Osteoblast (primary cell): Measurements from ENCODE around the gene RPL10. TPM values are rescaled to one million over a fixed set of nuclear protein-coding genes. Genes with fewer than 3 reads are reported as not detected.

ENCODE experiments used
- DNase-seq: peaks from one replicate; pipeline ENCODE4 v3.0.0; 2011; ENCODE audit warnings: low spot score, mixed read lengths; ENCODE audit not compliant: insufficient read length; ENCODE audit errors: missing footprints
- H2AFZ ChIP-seq: 2 replicates; pipeline ENCODE4 v1.6.0; 2011; ENCODE audit warnings: mild to moderate bottlenecking, low read length
- H3K27ac ChIP-seq: 2 replicates; pipeline ENCODE4 v1.5.1; 2011; ENCODE audit warnings: mild to moderate bottlenecking, low read depth, low read length, moderate library complexity
- H3K27me3 ChIP-seq: 2 replicates; pipeline ENCODE4 v1.6.0; 2012; ENCODE audit warnings: mild to moderate bottlenecking, control low read depth, inconsistent platforms, low read length, moderate library complexity; ENCODE audit not compliant: insufficient read depth
- H3K36me3 ChIP-seq: 2 replicates; pipeline ENCODE4 v1.5.1; 2011; ENCODE audit warnings: mild to moderate bottlenecking, low read length, control low read depth, moderate library complexity; ENCODE audit not compliant: insufficient read depth
- H3K4me1 ChIP-seq: 2 replicates; pipeline ENCODE4 v1.5.1; 2011; ENCODE audit warnings: mild to moderate bottlenecking, low read length, control low read depth, moderate library complexity; ENCODE audit not compliant: insufficient read depth
- H3K4me2 ChIP-seq: 2 replicates; pipeline ENCODE4 v1.6.0; 2011; ENCODE audit warnings: mild to moderate bottlenecking, low read length; ENCODE audit not compliant: insufficient read depth
- H3K4me3 ChIP-seq: fragments of 200-600 bp; sonication (generic); 3 replicates; pipeline ENCODE4 v1.5.1; 2012; ENCODE audit warnings: mild to moderate bottlenecking, low read length, inconsistent platforms; ENCODE audit not compliant: insufficient read depth
- H3K79me2 ChIP-seq: 2 replicates; pipeline ENCODE4 v1.6.0; 2012; ENCODE audit warnings: mild to moderate bottlenecking, low read length, control low read depth, inconsistent platforms; ENCODE audit not compliant: insufficient read depth
- H3K9me3 ChIP-seq: 2 replicates; pipeline ENCODE4 v1.5.1; 2011; ENCODE audit warnings: low read depth, low read length, control low read depth
- H4K20me1 ChIP-seq: 2 replicates; pipeline ENCODE4 v1.6.0; 2012; ENCODE audit warnings: mild to moderate bottlenecking, low read length, control low read depth; ENCODE audit not compliant: insufficient read depth
- total RNA-seq: library from RNA; depleted of rRNA; stranded (reverse); fragments of >200 nt; gene quantifications from 2 replicates; pipeline ENCODE4 v1.2.3, GENCODE V29; 2012
- TF ChIP-seq, protein P1 (sequence below): IDR thresholded peaks from 2 replicates; pipeline ENCODE4 v1.5.1; 2011; ENCODE audit warnings: mild to moderate bottlenecking, low read depth, low read length, moderate library complexity; ENCODE audit errors: extremely low read depth

The RPL10 gene
- total RNA-seq, 1 donor = 2,517 TPM

- no peak overlapping the region for H3K27ac ChIP-seq
- peaks cover 6% of the 10 kb centered on the region for H4K20me1 ChIP-seq
- H3K4me1 ChIP-seq = peaks cover 7% of the 10 kb centered on the region
- H2AFZ ChIP-seq = no peak overlapping the region
- no peak for DNase-seq
- H3K36me3 ChIP-seq = no peaks in the 10 kb centered on the region
- H3K9me3 ChIP-seq = no peaks in the 10 kb centered on the region
- no peaks in the 10 kb centered on the region for H3K27me3 ChIP-seq
- no peak overlapping the region for H3K4me3 ChIP-seq
- TF ChIP-seq, protein P1, sequence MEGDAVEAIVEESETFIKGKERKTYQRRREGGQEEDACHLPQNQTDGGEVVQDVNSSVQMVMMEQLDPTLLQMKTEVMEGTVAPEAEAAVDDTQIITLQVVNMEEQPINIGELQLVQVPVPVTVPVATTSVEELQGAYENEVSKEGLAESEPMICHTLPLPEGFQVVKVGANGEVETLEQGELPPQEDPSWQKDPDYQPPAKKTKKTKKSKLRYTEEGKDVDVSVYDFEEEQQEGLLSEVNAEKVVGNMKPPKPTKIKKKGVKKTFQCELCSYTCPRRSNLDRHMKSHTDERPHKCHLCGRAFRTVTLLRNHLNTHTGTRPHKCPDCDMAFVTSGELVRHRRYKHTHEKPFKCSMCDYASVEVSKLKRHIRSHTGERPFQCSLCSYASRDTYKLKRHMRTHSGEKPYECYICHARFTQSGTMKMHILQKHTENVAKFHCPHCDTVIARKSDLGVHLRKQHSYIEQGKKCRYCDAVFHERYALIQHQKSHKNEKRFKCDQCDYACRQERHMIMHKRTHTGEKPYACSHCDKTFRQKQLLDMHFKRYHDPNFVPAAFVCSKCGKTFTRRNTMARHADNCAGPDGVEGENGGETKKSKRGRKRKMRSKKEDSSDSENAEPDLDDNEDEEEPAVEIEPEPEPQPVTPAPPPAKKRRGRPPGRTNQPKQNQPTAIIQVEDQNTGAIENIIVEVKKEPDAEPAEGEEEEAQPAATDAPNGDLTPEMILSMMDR = no peak
- H3K79me2 ChIP-seq = peaks cover 29% of the 10 kb centered on the region
- H3K4me2 ChIP-seq = no peak overlapping the region
Measured at GRCh38 chrX:154426916-154427770, 29.0 kb downstream of the RPL10 start.

- TF ChIP-seq, protein P1 = no peak
- peaks cover 10% of the 10 kb centered on the region for H4K20me1 ChIP-seq
- peaks cover 4% of the 10 kb centered on the region for H3K36me3 ChIP-seq
- peaks cover 7% of the 10 kb centered on the region for H3K4me1 ChIP-seq
- DNase-seq = peak; percentile 99
- H3K27ac ChIP-seq = no peak within 1 kb of the TSS
- peak within 1 kb of the TSS; percentile 89 for H3K4me2 ChIP-seq
- no peaks in the 10 kb centered on the region for H3K9me3 ChIP-seq
- peak within 1 kb of the TSS; percentile 79 for H3K4me3 ChIP-seq
- peaks cover 29% of the 10 kb centered on the region for H3K79me2 ChIP-seq
- H2AFZ ChIP-seq = peak within 1 kb of the TSS; percentile 29
- no peaks in the 10 kb centered on the region for H3K27me3 ChIP-seq
Measured at GRCh38 chrX:154428176-154429171, 30.3 kb downstream of the RPL10 start, which contains the start of gene ATP6AP1. TSS of gene ATP6AP1 (plus strand) at chrX:154428677. CDS start at chrX:154428693, 16 bp downstream.

GRCh38 chrX:154429711-154430110 lies 31.5 kb downstream of the RPL10 start:
- DNase-seq = peak; percentile 77
- H3K27me3 ChIP-seq = no peaks in the 10 kb centered on the region
- no peak overlapping the region for H2AFZ ChIP-seq
- no peak overlapping the region for H3K27ac ChIP-seq
- H3K4me3 ChIP-seq = peak overlapping the region; percentile 79
- no peaks in the 10 kb centered on the region for H3K9me3 ChIP-seq
- TF ChIP-seq, protein P1 = no peak
- H3K4me2 ChIP-seq = peak overlapping the region; percentile 89
- peaks cover 12% of the 10 kb centered on the region for H3K36me3 ChIP-seq
- peaks cover 10% of the 10 kb centered on the region for H4K20me1 ChIP-seq
- peaks cover 7% of the 10 kb centered on the region for H3K4me1 ChIP-seq
- H3K79me2 ChIP-seq = peaks cover 29% of the 10 kb centered on the region
